Stimulated activated CD4-positive, alpha-beta T cell treated with anti-CD3 and anti-CD28 coated beads, Interleukin-1b, Interleukin-23, amount 100 ng/mL, for 48 hours (primary cell): ENCODE results near the gene TMX2.
"Not testable (repeated sequence)": the region's sequence is repeated elsewhere in the genome, so short reads cannot be mapped to it uniquely, and the experiment has no call there.

Experiments
- DNase-seq: peaks from one replicate; pipeline ENCODE4 v3.0.0-alpha.2; 2020

TMX2 gene

GRCh38 chr11:57712256-57713150 is at the start of gene TMX2:
TMX2 (plus strand) TSS chr11:57712593; CDS start chr11:57712619, 26 bp downstream.
- peak; percentile 90 for DNase-seq

DNA sequence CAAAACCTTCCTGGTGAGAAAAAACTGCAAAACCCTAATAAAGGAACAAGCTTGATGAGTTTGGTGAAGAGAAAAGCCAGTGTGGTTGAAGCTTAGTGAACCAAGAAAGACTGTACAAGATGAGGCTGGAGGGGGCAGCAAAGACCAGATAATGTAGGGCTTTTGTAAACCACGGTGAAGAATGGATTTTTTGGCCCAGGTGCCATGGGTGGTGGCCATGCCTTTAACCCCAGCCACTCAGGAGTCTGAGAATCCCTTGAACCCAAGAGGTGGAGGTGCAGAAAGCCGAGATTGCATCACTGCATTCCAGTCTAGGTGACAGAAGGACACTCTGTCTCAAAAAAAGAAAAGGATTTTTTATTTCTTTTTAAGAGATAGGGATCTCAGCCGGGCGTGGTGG is 49.5 kb upstream of the TMX2 start:
- no peak for DNase-seq

- DNase-seq: no peak
Measured at GRCh38 chr11:57663975-57664374, 48.4 kb upstream of the TMX2 start.

DNA sequence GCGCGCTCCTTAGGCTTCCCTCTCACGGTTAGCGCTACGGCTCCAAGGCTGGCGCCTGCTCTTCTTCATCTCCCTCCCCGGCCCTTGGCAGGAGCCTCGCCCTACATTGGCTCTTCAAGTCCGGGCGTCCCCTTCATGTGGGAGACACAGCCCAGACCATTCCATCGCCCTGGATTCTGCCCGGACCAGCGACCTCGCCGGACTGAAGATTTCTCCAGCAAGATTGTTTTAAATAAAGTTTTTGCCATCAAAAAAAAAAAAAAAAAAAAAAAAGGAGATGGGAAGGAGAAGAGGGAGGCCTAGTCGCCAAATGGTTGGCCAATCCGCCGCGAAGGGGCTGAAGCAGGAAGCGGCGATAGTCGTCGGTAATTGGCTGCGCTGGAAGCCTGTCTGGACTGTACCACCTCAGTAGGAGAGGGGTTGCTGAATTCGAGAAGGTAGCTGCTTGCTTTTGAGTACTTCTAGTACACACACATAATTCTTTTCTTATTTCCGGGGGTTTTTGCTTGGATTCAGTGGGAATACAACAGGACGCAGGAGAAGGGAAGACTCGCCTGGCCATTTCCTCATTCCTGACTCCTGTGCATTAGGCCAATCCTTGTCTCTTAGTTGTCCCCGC is 45.2 kb upstream of the TMX2 start:
- DNase-seq: peak; percentile 96

- DNase-seq: peak; percentile 100
Measured at GRCh38 chr11:57667736-57668433, 44.5 kb upstream of the TMX2 start, which contains the start of gene ZDHHC5. ZDHHC5 (plus strand) TSS chr11:57668114; CDS start chr11:57673091, 4,977 bp downstream.

GRCh38 chr11:57668434-57668782 is 44.0 kb upstream of the TMX2 start:
- DNase-seq: no peak

DNA sequence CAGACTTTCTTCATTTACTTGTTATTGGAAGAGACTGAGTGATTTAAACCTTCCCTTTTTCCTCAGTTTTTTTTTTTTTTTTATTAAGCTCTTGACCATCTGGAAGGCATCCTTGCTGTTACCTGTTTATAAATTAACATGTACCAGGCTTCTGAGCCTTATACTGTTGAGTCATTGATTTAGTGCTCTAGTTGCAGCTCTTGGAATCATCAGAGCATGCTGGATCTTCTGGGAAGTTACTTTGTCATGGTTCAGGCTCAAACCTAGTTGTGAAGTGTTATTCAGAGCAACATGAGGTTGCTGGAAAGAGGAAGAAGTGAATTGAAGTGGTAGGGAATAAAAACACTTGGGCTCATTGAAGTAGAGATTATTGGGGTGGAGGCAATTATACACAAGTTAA is 38.1 kb upstream of the TMX2 start:
- no peak for DNase-seq

- DNase-seq: no peak
Measured at GRCh38 chr11:57675176-57675941, 37.0 kb upstream of the TMX2 start.

- DNase-seq: no peak
Measured at GRCh38 chr11:57679396-57679795, 33.0 kb upstream of the TMX2 start.

DNA sequence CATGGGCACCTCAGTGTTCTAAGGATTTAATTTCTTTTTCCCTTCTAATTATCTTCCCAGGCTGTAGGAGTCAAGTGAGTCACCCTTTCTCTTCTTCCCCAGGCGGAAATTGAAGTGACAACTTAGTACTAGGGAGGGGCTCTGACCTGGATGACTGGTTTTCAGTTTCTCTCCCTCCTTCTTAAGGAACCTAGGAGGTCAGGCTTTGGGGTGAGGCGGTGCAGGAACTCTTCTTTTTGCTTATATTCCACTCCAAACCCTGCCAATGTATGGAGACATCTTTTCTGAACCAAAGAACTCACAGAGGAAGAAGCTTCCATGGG is 31.9 kb upstream of the TMX2 start:
- DNase-seq: no peak

- no peak for DNase-seq
Measured at GRCh38 chr11:57681168-57681567, 31.2 kb upstream of the TMX2 start.

DNA sequence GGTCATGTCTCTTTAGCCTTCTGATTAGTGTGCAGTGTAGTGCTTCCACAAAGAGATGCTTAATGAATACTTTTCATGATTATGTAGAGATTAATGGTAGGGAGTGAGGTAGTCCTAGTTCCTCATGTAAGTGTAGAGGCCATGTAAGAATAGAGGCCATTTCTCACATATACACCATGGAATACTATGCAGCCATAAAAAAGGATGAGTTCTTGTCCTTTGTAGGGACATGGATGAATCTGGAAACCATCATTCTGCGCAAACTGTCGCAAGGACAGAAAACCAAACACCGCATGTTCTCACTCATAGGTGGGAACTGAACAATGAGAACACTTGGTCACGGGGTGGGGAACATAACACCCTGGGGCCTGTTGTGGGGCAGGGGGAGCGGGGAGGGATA is 21.9 kb upstream of the TMX2 start:
- DNase-seq: not testable (repeated sequence)

- no peak for DNase-seq
Measured at GRCh38 chr11:57698843-57699365, 13.5 kb upstream of the TMX2 start.

GRCh38 chr11:57699813-57700212 is 12.6 kb upstream of the TMX2 start:
- no peak for DNase-seq

DNA sequence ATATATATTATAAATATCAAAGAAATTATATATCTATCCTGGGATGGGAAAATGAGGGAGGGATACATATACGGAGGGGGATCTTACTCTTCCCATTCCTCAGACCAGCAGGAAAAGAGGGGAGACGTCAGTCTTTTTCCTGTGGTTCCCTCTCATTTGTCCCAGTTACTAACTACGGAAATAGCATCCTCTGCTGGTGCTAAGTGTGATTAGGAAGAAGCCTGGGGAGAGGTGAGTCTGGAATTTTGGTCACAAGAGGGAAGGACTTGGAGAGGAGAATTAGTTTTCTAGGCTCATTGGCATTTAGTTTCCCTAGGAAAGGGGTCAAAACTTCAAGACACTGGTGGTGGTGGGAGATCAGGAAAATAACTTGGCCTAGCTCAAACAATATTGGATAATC is 12.0 kb upstream of the TMX2 start:
- DNase-seq: no peak

- DNase-seq: no peak
Measured at GRCh38 chr11:57703341-57703740, 9.1 kb upstream of the TMX2 start.

- DNase-seq: no peak
Measured at GRCh38 chr11:57704932-57705331, 7.5 kb upstream of the TMX2 start.

DNA sequence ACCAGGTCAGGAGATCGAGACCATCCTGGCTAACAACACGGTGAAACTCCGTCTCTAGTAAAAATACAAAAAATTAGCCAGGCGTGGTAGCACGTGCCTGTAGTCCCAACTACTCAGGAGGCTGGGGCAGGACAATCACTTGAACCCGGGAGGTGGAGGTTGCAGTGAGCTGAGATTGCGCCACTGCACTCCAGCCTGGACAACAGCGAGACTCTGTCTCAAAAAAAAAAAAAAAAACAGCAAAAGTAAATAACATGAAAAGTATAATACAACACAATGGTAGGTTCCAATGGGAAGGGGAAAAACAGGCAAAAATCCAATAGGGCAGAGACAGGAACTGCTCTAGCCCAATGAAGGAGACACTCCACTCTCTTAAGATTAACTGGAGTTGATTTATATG is 7.0 kb upstream of the TMX2 start:
- DNase-seq: not testable (repeated sequence)

DNA sequence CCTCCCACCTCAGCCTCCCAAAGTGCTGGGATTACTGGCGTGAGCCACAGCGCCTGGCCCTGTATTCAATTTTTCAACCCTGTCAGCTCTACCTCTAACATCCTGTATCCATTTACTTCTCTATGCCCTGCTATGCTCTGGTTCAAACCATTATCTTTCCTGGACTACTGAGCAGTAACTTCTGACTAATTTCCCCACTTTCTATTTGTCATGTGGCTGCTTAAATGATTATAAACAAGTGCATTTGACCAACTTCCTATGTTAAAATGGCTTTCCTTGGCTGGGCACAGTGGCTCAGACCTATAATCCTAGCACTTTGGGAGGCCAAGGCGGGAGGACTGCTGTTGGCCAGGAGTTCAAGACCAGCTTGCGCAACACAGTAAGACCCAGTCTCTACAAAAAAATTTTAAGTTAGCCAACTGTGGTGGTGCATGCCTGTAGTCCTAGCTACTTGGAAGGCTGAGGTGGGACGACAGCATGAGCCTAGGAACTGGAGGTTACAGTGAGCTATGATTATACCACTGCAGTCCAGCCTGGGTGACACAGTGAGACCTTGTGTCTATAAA is 2.5 kb upstream of the TMX2 start:
- DNase-seq: no peak

DNA sequence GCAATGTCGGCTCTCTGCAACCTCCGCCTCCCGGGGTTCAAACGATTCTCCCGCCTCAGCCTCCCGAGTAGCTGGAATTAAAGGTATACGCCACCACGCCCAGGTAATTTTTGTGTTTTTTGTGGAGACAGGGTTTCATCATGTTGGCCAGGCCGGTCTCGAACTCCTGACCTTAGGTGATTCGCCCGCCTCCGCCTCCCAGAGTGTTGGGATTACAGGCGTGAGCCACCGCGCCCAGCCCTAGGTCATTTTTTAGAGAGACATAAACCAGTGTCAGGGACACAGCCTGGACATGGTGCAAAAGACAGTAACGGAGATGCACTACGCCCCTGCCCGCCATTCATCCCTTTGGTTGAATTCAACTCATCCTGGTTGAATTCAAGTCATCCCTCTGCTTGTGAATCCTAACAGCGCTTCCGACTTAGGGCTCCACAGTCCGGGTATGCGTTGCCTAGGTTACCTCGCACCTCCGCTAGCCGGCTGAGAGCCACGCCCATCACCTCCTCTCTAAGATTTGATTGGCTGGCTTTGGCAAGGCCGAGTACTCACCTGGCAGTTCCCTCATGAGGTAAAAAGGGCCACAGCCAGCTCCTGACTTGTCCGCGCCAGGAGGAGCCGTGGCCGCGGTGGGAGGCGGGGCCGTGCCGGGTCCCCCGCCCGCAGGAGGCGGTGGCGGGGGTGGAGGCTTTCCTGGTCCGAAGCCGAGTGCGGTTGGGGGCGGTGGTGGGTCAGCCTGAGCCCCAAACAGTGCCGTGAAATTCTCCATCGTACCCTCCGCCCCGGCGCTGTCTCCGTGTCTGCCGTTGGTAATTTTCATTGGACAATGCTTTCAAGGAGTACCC is 758 bp upstream of the TMX2 start, which contains the start of gene MED19:
Gene MED19 (minus strand): TSS at position 802 of the 842 bp plus-strand sequence. CDS start 36 bp downstream, at position 766.
- peak; percentile 84 for DNase-seq

DNA sequence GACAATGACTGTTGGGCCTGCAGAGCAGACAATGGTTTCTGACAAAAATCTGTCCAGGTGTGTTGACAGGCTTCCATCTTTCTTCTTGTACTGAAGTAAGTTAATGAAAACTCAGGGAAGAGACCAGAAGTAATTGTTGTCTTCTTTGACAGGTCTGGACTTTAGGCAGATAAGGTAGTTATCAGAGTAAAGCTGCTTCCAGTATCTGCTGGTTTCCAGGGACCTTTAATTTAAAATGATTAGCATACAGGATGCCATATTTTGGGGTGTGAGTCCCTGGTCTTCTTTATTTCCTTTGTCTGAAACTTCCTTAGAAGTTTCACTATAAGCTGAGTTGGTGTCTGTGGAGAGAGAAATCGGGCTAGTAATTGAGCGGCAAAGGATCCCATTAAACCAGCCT is 1.4 kb downstream of the TMX2 start:
- no peak for DNase-seq
